GM12864 (cell line): ENCODE results near the gene MYOZ1.
A peak's percentile ranks its signal among the peaks of the same experiment; 100 is the strongest.
"Not testable (repeated sequence)": the region's sequence is repeated elsewhere in the genome, so short reads cannot be mapped to it uniquely, and the experiment has no call there.

Experiments used
- DNase-seq: peaks from one replicate; pipeline ENCODE4 v3.0.0-alpha.2; 2011; ENCODE audit warnings: low read depth
- H3K4me3 ChIP-seq: 2 replicates; pipeline ENCODE4 v1.5.1; 2011; ENCODE audit warnings: mild to moderate bottlenecking, low read depth, low read length, control low read depth
- CTCF ChIP-seq: IDR thresholded peaks from 2 replicates; pipeline ENCODE4 v1.5.1; 2011; ENCODE audit warnings: low read depth, mild to moderate bottlenecking, moderate library complexity, low read length, control low read depth, inconsistent platforms; ENCODE audit errors: missing control alignments

Gene MYOZ1

GRCh38 chr10:73625884-73626752 is 15.2 kb downstream of the MYOZ1 start:
- no peak for TF ChIP-seq CTCF
- peak; percentile 96 for DNase-seq
- H3K4me3 ChIP-seq = peak overlapping the region; percentile 97

- H3K4me3 ChIP-seq = peak overlapping the region; percentile 97
- DNase-seq = no peak
- no peak for TF ChIP-seq CTCF
Observed at GRCh38 chr10:73625004-73625883, 16.0 kb downstream of the MYOZ1 start.

GRCh38 chr10:73623056-73623455 is 18.2 kb downstream of the MYOZ1 start:
- DNase-seq = no peak
- H3K4me3 ChIP-seq = no peak overlapping the region
- no peak for TF ChIP-seq CTCF

- not testable (repeated sequence) for DNase-seq, H3K4me3 ChIP-seq
Observed at GRCh38 chr10:73620974-73621373, 20.3 kb downstream of the MYOZ1 start.

- H3K4me3 ChIP-seq, DNase-seq: not testable (repeated sequence)
Observed at GRCh38 chr10:73617143-73617542, 24.1 kb downstream of the MYOZ1 start.

- no peak for TF ChIP-seq CTCF
- no peak overlapping the region for H3K4me3 ChIP-seq
- DNase-seq = no peak
Observed at GRCh38 chr10:73614720-73615119, 26.6 kb downstream of the MYOZ1 start.

- no peak for TF ChIP-seq CTCF
- DNase-seq = no peak
- no peak overlapping the region for H3K4me3 ChIP-seq
Observed at GRCh38 chr10:73609116-73609515, 32.2 kb downstream of the MYOZ1 start.
